Body of pancreas (tissue), 4 donors: Measurements from ENCODE around the gene GNA15.

ENCODE experiments used
- POLR2A ChIP-seq, 3 donors: fragments of 450-650 bp; IDR thresholded peaks; one replicate each; pipeline ENCODE4 v1.6.1; 2016; ENCODE audit warnings: antibody characterized with exemption in 3 of 3, mild to moderate bottlenecking in 2 of 3
- TF ChIP-seq, protein P1 (sequence below), 7 experiments: fragments of 450-650 bp in 4 of 7; fragments of 200-600 bp in 3 of 7; sonication (generic) in 3 of 7; IDR thresholded peaks; one replicate each; pipeline ENCODE4 v1.5.1; 2016 to 2019; ENCODE audit warnings: antibody characterized with exemption in 7 of 7

- TF ChIP-seq, protein P1, sequence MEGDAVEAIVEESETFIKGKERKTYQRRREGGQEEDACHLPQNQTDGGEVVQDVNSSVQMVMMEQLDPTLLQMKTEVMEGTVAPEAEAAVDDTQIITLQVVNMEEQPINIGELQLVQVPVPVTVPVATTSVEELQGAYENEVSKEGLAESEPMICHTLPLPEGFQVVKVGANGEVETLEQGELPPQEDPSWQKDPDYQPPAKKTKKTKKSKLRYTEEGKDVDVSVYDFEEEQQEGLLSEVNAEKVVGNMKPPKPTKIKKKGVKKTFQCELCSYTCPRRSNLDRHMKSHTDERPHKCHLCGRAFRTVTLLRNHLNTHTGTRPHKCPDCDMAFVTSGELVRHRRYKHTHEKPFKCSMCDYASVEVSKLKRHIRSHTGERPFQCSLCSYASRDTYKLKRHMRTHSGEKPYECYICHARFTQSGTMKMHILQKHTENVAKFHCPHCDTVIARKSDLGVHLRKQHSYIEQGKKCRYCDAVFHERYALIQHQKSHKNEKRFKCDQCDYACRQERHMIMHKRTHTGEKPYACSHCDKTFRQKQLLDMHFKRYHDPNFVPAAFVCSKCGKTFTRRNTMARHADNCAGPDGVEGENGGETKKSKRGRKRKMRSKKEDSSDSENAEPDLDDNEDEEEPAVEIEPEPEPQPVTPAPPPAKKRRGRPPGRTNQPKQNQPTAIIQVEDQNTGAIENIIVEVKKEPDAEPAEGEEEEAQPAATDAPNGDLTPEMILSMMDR (IDR thresholded peaks at IDR 0.05), result no peak
- TF ChIP-seq POLR2A (IDR thresholded peaks at IDR 0.05), result no peak
Observed at GRCh38 chr19:3107658-3108057, 28.2 kb upstream of the GNA15 start.
